ENCODE measurements around the gene CYP4F12.

- TF ChIP-seq ZNF274 (IDR thresholded peaks at IDR 0.05; ENCODE audit: insufficient read depth, insufficient read length): no peak
- TF ChIP-seq SIN3A (IDR thresholded peaks at IDR 0.05; ENCODE audit: low read depth, low read length): no peak
- TF ChIP-seq POLR2AphosphoS5 (IDR thresholded peaks at IDR 0.05; ENCODE audit: low read length): no peak
- TF ChIP-seq, protein P1, sequence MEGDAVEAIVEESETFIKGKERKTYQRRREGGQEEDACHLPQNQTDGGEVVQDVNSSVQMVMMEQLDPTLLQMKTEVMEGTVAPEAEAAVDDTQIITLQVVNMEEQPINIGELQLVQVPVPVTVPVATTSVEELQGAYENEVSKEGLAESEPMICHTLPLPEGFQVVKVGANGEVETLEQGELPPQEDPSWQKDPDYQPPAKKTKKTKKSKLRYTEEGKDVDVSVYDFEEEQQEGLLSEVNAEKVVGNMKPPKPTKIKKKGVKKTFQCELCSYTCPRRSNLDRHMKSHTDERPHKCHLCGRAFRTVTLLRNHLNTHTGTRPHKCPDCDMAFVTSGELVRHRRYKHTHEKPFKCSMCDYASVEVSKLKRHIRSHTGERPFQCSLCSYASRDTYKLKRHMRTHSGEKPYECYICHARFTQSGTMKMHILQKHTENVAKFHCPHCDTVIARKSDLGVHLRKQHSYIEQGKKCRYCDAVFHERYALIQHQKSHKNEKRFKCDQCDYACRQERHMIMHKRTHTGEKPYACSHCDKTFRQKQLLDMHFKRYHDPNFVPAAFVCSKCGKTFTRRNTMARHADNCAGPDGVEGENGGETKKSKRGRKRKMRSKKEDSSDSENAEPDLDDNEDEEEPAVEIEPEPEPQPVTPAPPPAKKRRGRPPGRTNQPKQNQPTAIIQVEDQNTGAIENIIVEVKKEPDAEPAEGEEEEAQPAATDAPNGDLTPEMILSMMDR (IDR thresholded peaks at IDR 0.05 in 2 of 3, conservative IDR thresholded peaks at IDR 0.05 in 1 of 3; ENCODE audit: control insufficient read depth in 2 of 3, extremely low read depth in 1 of 3, insufficient read depth in 1 of 3, low read depth in 3 of 3, low read length in 3 of 3): no peak
- no peak for TF ChIP-seq POLR2A (IDR thresholded peaks at IDR 0.05; ENCODE audit: low read depth, low read length)
- no peak for TF ChIP-seq ZNF217 (IDR thresholded peaks at IDR 0.05)
- no peak for TF ChIP-seq HDAC6 (IDR thresholded peaks at IDR 0.05; ENCODE audit: unreplicated experiment)
These were observed 6.7 kb upstream of the CYP4F12 start for GRCh38 chr19:15666186-15666585.

Measured in GM12878 (cell line).